Measurements from ENCODE around the gene ZDHHC6.
"Not testable (repeated sequence)": the region's sequence is repeated elsewhere in the genome, so short reads cannot be mapped to it uniquely, and the experiment has no call there.

ZDHHC6 gene

DNA sequence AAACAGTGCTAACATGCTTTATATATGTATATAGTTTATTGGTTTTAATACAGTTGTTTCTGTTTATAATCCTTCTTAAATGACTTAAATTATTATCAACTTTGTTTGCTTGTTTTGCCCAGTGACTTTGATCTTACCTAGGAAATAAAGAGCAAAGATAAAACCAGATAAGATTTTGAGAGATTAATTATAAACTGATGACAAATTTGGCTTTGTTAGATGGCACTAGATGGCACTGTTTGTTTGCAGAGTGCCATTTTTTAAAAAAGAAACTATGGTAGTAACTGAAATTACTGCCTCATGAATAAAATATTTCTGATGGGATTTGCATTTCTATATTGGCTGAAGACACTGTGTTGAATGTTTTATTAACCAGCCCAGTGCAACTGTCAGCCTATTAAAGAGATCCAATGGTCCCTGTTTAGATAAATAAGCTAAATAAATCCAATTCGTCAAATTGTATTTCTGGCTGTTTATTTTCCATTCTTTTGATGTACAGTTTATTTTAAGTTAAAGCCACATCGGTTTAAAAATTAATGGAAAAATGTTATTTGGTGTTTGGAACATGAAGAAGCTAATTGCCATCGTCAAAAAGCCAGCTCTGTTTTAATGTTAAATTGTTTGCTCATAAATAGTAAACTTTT is 29.0 kb upstream of the ZDHHC6 start:
- no peak for DNase-seq (ENCODE audit: low spot score)
- TF ChIP-seq, protein P1, sequence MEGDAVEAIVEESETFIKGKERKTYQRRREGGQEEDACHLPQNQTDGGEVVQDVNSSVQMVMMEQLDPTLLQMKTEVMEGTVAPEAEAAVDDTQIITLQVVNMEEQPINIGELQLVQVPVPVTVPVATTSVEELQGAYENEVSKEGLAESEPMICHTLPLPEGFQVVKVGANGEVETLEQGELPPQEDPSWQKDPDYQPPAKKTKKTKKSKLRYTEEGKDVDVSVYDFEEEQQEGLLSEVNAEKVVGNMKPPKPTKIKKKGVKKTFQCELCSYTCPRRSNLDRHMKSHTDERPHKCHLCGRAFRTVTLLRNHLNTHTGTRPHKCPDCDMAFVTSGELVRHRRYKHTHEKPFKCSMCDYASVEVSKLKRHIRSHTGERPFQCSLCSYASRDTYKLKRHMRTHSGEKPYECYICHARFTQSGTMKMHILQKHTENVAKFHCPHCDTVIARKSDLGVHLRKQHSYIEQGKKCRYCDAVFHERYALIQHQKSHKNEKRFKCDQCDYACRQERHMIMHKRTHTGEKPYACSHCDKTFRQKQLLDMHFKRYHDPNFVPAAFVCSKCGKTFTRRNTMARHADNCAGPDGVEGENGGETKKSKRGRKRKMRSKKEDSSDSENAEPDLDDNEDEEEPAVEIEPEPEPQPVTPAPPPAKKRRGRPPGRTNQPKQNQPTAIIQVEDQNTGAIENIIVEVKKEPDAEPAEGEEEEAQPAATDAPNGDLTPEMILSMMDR (IDR thresholded peaks at IDR 0.05; ENCODE audit: extremely low read depth, missing control alignments): peak; percentile 3

DNA sequence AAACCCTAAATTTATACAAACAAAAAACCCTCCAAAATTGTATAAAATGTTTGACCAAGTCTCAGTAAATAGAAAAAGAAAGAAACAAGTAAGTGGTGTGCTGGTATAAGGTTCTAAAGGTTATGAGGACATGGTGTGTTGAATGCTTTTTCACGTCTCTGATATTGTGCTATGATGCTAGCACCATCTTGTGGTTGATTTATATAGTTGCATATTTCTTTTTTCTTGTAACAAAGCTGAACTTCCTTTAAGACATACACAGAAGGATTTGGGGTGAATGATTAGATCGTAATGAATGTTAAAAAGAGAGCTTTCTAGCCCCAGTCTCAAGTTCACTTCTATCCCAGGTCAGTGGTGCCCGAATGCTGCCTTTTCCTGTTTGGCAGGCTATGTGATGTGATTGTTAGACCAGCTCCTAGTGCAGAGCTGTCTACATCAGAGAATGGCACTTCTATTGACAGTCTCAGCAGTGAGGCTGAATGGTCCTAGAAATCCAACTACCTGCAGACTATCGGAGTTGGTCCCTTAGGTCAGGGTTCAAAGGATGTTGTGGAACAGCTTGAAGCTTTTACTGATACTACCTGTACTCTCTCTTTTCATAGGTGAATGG is 25.3 kb upstream of the ZDHHC6 start:
- DNase-seq (ENCODE audit: low spot score): peak; percentile 59
- TF ChIP-seq, protein P1 (IDR thresholded peaks at IDR 0.05; ENCODE audit: extremely low read depth, missing control alignments): peak; percentile 17

DNA sequence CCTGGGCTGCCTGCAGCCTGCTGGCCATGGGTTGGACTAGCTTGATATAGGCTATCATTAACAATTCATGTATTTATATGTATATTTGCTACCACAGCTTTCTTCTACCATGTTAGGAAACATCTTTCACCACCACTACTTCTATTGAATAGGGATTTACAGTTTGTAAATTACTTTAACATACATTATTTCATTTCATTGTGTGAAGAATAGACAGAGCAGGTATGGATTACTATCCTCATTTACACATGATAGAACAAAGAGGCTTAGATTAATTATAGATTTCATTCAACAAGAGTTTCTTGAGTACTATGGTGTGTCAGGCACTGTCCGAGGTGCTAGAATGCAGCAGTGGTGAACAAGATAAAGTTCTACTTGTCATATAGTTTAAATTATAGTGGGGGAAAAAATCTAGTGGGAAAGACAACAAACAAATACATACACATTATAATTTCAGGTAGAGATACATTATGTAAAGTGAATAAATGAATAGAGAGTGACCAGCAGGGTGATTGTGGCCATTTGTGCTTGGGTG is 20.9 kb upstream of the ZDHHC6 start:
- DNase-seq (ENCODE audit: low spot score): no peak
- TF ChIP-seq, protein P1 (IDR thresholded peaks at IDR 0.05; ENCODE audit: extremely low read depth, missing control alignments): no peak

DNA sequence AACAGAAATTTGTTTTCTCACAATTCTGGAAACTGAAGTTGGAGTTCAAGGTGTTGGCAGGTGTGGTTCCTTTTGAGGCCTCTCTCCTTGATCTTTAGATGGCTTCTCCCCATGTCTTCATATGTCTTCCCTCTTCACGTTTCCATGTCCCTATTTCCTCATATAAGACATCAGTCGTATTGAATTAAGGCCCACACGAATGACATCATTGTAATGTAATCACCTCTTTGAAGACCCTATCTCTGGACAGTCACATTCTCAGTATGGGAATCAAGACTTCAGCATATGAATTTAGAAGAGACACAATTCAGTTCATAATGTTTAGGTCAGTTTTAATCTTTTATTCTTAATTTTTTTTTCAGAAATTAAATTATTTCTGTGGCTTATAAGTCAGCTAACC is 20.1 kb upstream of the ZDHHC6 start:
- DNase-seq (ENCODE audit: low spot score): no peak
- TF ChIP-seq, protein P1 (IDR thresholded peaks at IDR 0.05; ENCODE audit: extremely low read depth, missing control alignments): no peak

DNA sequence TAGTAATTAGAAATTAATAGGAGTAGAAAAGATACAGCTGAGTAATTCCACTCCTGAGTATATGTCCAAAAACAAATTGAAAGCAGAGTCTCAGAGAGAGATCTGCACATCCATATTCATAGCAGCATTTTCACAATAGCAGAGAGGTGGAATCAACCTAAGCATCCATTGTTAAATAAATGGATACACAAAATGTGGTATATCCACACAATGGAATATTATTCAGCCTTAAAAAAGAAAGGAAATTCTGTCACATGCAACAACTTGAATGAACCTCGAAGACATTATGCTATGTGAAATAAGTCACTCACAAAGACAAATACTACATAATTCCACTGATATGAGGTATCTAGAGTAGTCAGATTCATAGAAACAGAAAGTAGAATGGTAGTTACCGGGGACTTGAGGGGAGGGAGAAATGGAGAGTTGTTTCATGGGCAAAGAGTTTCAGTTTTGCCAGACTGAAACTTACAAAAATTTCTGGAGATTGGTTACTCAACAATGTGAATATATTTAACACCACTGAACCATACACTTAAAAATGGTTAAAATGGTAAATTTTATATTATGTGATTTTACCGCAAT is 18.7 kb upstream of the ZDHHC6 start:
- DNase-seq (ENCODE audit: low spot score): no peak
- TF ChIP-seq, protein P1 (IDR thresholded peaks at IDR 0.05; ENCODE audit: extremely low read depth, missing control alignments): no peak

DNA sequence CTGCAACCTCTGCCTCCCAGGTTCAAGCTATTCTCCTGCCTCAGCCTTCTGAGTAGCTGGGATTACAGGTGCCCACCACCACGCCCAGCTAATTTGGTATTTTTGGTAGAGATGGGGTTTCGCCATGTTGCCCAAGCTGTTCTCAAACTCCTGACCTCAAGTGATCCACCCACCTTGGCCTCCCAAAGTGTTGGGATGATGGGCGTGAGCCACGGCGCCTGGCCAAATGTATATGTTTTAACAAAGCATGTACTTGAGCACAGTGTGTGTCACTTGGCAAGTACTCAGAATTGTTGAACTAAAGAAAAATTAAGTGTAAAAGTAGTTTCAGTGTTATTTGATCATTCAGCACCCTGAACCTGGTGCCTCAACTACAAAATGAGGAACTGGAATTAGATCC is 17.4 kb upstream of the ZDHHC6 start:
- DNase-seq (ENCODE audit: low spot score): not testable (repeated sequence)

DNA sequence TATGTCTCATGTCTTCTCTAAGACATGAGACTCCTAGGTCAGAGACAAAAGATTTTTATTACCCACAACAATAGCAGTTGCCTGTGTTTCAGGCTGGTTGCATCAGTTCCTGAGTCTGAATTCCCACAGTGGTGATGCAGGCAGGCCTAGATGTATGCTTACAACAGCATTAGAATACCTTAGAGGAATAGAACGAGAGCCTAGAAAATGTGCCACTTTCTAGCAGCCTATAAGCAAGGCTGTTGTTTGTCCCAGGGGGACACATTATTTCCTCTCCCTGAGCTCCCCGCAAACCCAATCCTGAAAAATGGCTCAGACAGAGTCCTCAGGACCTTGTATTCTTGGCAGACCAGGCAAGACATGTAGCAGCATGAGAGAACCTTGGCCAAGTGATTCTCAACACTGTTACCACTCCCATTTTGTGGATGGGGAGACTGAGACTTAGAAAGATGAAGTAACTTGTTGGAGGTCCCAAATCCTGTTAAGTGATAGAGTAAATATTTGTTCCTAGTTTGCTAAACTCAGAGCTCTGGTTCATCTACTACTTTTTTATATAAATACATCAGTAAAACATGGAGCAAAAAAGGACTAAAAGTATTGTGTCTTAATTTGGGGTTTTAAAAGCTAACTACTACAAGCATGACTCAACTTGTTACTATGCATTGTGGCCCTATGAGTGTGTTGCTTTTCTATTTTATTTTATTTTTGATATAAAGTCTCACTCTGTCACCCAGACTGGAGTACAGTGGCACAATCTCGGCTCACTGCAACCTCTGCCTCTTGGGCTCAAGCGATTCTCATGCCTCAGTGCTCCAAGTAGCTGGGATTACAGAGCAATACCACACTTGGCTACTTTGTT is 14.5 kb upstream of the ZDHHC6 start:
- no peak for DNase-seq (ENCODE audit: low spot score)
- TF ChIP-seq, protein P1 (IDR thresholded peaks at IDR 0.05; ENCODE audit: extremely low read depth, missing control alignments): no peak
